BLaER1 (cell line): ENCODE data around the gene FBXO41.

ENCODE experiments used
- H3K27ac ChIP-seq: shearing (Covaris generic); formaldehyde crosslinking; 2 replicates; pipeline ENCODE4 v1.8.1; 2022
- H3K27me3 ChIP-seq: shearing (Covaris generic); formaldehyde crosslinking; 2 replicates; pipeline ENCODE4 v1.8.1; 2022
- H3K36me3 ChIP-seq: shearing (Covaris generic); formaldehyde crosslinking; 2 replicates; pipeline ENCODE4 v1.8.1; 2022
- H3K4me1 ChIP-seq: shearing (Covaris generic); formaldehyde crosslinking; 2 replicates; pipeline ENCODE4 v1.8.1; 2022
- H3K4me2 ChIP-seq: shearing (Covaris generic); formaldehyde crosslinking; 2 replicates; pipeline ENCODE4 v1.8.1; 2022
- H3K4me3 ChIP-seq: shearing (Covaris generic); formaldehyde crosslinking; 2 replicates; pipeline ENCODE4 v1.8.1; 2022
- H3K9ac ChIP-seq: shearing (Covaris generic); formaldehyde crosslinking; 2 replicates; pipeline ENCODE4 v1.8.1; 2022
- H3K9me3 ChIP-seq: shearing (Covaris generic); formaldehyde crosslinking; 2 replicates; pipeline ENCODE4 v1.8.1; 2022
- H4K20me1 ChIP-seq: shearing (Covaris generic); formaldehyde crosslinking; 2 replicates; pipeline ENCODE4 v1.8.1; 2022
- Cebpa-rat ChIP-seq: shearing (Covaris generic); IDR thresholded peaks from 2 replicates; pipeline ENCODE4 v1.8.1; 2022

FBXO41 gene

GRCh38 chr2:73269686-73270465 lies 14.4 kb downstream of the FBXO41 start:
- no peak for TF ChIP-seq Cebpa-rat
- Histone ChIP-seq H3K4me3 (no peak overlapping the region), H3K27me3 (no peaks in the 10 kb centered on the region), H3K27ac (no peak overlapping the region), H3K4me2 (no peak overlapping the region), H3K36me3 (peaks cover 99% of the 10 kb centered on the region), H3K9ac (no peak overlapping the region), H3K9me3 (no peaks in the 10 kb centered on the region), H4K20me1 (peaks cover 100% of the 10 kb centered on the region), H3K4me1 (no peaks in the 10 kb centered on the region)

GRCh38 chr2:73268830-73269685 lies 15.2 kb downstream of the FBXO41 start:
- no peaks in the 10 kb centered on the region for H3K4me1 ChIP-seq
- H4K20me1 ChIP-seq, result peaks cover 100% of the 10 kb centered on the region
- no peak overlapping the region for H3K9ac ChIP-seq
- peaks cover 100% of the 10 kb centered on the region for H3K36me3 ChIP-seq
- TF ChIP-seq Cebpa-rat, result no peak
- no peak overlapping the region for H3K4me2 ChIP-seq
- H3K27ac ChIP-seq, result no peak overlapping the region
- no peaks in the 10 kb centered on the region for H3K9me3 ChIP-seq
- no peaks in the 10 kb centered on the region for H3K27me3 ChIP-seq
- no peak overlapping the region for H3K4me3 ChIP-seq

GRCh38 chr2:73268366-73268829 lies 15.9 kb downstream of the FBXO41 start:
- Histone ChIP-seq H3K36me3 (peaks cover 100% of the 10 kb centered on the region), H3K4me3 (no peak overlapping the region), H3K9ac (no peak overlapping the region), H4K20me1 (peaks cover 100% of the 10 kb centered on the region), H3K4me1 (no peaks in the 10 kb centered on the region), H3K4me2 (no peak overlapping the region), H3K9me3 (no peaks in the 10 kb centered on the region), H3K27ac (no peak overlapping the region), H3K27me3 (no peaks in the 10 kb centered on the region)
- TF ChIP-seq Cebpa-rat, result no peak

GRCh38 chr2:73267008-73267407 lies 17.3 kb downstream of the FBXO41 start:
- Histone ChIP-seq H3K27me3 (no peaks in the 10 kb centered on the region), H3K9ac (no peak overlapping the region), H3K4me2 (no peak overlapping the region), H3K36me3 (peaks cover 100% of the 10 kb centered on the region), H3K27ac (no peak overlapping the region), H4K20me1 (peaks cover 91% of the 10 kb centered on the region), H3K4me1 (no peaks in the 10 kb centered on the region), H3K9me3 (no peaks in the 10 kb centered on the region), H3K4me3 (no peak overlapping the region)
- no peak for TF ChIP-seq Cebpa-rat

- no peak overlapping the region for H3K4me2 ChIP-seq
- H3K4me3 ChIP-seq, result no peak overlapping the region
- peaks cover 91% of the 10 kb centered on the region for H4K20me1 ChIP-seq
- no peak for TF ChIP-seq Cebpa-rat
- no peak overlapping the region for H3K27ac ChIP-seq
- no peaks in the 10 kb centered on the region for H3K9me3 ChIP-seq
- H3K9ac ChIP-seq, result no peak overlapping the region
- H3K36me3 ChIP-seq, result peaks cover 100% of the 10 kb centered on the region
- no peaks in the 10 kb centered on the region for H3K4me1 ChIP-seq
- H3K27me3 ChIP-seq, result no peaks in the 10 kb centered on the region
These were observed 18.0 kb downstream of the FBXO41 start for GRCh38 chr2:73266061-73266901.

- TF ChIP-seq Cebpa-rat, result no peak
- peaks cover 100% of the 10 kb centered on the region for H3K36me3 ChIP-seq
These were observed 18.8 kb downstream of the FBXO41 start for GRCh38 chr2:73265298-73266060.

GRCh38 chr2:73264783-73265182 lies 19.5 kb downstream of the FBXO41 start:
- TF ChIP-seq Cebpa-rat, result no peak
- Histone ChIP-seq H3K36me3 (peaks cover 100% of the 10 kb centered on the region), H3K4me1 (0 out of 2 replicates have a peak, but pooled peaks cover 4% of the 10 kb centered on the region), H3K4me2 (no peak overlapping the region), H3K27me3 (no peaks in the 10 kb centered on the region), H3K27ac (no peak overlapping the region), H4K20me1 (peaks cover 89% of the 10 kb centered on the region), H3K9ac (no peak overlapping the region), H3K4me3 (no peak overlapping the region), H3K9me3 (no peaks in the 10 kb centered on the region)

More at GRCh38 chr2:73265298-73266060, 18.8 kb downstream of the FBXO41 start:
- Histone ChIP-seq H3K9ac (no peak overlapping the region), H4K20me1 (peaks cover 89% of the 10 kb centered on the region), H3K4me3 (no peak overlapping the region), H3K27ac (no peak overlapping the region), H3K9me3 (no peaks in the 10 kb centered on the region), H3K27me3 (no peaks in the 10 kb centered on the region), H3K4me2 (no peak overlapping the region), H3K4me1 (0 out of 2 replicates have a peak, but pooled peaks cover 2% of the 10 kb centered on the region)

GRCh38 chr2:73264332-73264606 lies 20.0 kb downstream of the FBXO41 start:
- Histone ChIP-seq H3K4me3 (no peak overlapping the region), H3K27ac (no peak overlapping the region), H3K9me3 (no peaks in the 10 kb centered on the region), H3K9ac (no peak overlapping the region), H3K4me2 (no peak overlapping the region), H4K20me1 (peaks cover 87% of the 10 kb centered on the region), H3K36me3 (peaks cover 100% of the 10 kb centered on the region), H3K27me3 (no peaks in the 10 kb centered on the region), H3K4me1 (0 out of 2 replicates have a peak, but pooled peaks cover 4% of the 10 kb centered on the region)
- TF ChIP-seq Cebpa-rat, result no peak
